ENCODE measurements around the gene LPP.

LPP gene

DNA sequence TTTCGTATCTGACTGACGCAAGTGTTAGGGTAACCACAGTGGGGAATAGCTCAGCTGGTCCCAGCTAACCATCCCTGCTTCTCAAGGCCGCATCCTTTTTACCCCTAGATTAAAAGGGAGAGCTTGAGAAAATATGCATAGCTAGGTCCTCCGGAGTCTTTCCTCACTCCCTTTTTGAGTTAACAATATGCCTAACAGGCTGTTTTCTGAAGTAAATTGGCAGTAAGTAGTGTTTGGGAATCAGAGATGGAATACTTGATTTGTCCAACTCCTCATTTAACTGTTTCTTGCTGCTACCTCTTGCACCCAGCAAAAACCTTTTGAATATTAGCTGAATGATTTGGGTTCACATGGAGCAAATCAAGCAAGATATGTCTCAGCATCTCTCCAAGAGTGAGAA is 326.1 kb downstream of the LPP start:
- no peak for DNase-seq (ENCODE audit: low read depth)

DNA sequence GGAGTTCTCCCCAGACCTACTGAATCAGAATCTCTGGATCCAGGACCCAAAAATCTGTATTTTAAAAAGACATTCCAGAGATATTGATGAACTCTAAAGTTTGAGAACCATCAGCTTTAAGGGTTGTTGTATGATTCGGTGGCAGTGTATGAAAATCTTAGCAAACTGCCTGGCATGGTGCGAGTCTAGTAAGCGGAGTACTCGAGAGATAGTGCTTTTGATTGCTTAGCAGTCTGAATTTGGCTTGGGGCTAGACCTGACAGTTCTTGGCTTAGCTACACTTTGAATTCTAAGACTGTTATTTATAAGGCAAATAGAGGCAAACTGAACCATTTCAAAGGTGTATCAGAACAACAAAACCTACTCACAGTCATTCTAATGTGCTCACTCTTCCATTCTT is 329.0 kb downstream of the LPP start:
- DNase-seq (ENCODE audit: low read depth), result no peak

DNA sequence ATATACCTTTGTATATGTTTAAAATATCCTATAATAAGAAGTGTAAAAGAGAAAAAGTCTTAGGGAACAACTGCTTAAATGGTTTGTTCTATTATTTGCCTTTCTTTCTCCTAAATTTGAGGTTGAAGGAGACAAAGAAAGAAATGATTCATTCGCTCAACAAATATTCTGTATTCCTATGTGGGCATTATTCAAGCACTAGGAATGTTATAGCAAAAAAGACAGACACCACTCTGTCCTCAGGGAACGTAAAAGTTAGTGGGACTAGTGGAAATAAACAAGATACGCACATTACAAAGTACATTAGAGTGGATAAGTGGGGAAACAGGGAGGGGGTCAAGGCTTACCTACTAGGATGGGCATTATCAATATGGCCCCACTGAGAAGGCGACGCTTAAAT is 332.2 kb downstream of the LPP start:
- no peak for DNase-seq (ENCODE audit: low read depth)

DNA sequence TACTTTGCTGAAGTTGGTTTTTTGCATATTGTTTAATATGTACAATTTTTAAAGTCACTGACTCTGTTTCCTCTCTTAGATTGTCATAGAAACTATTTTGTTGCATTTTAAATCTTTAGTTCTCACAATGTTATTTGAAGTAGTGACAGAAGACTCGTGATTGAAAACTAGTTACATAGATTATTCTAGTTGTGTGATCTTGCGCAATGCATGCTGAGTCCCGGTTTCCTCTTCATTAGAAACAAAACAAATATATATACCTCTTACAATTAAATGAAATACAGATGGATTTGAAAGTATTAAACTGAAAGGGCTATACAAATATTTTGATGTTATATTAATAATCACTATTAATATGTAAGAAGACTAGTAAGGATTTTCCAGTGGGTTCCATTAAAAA is 333.0 kb downstream of the LPP start:
- DNase-seq (ENCODE audit: low read depth), result no peak

DNA sequence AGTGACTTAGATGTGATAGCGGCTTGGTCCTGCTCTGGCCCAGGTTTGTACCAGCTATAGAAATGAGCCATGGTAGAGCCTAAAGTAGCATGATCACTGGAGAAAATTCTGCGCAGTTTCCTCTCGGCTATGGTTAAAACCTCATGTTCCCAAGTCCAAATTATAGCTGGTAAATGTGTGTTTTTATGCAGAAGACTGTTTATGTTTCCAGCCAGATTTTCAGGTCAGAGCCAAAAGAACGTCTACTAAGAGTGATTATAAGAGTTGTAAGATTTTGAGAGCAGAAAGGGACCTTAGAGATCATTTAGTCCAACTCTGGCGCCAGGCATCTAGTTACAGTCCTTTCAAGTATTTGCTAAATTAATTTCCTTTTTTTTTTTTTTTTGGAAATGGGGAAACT is 333.7 kb downstream of the LPP start:
- DNase-seq (ENCODE audit: low read depth), result no peak

DNA sequence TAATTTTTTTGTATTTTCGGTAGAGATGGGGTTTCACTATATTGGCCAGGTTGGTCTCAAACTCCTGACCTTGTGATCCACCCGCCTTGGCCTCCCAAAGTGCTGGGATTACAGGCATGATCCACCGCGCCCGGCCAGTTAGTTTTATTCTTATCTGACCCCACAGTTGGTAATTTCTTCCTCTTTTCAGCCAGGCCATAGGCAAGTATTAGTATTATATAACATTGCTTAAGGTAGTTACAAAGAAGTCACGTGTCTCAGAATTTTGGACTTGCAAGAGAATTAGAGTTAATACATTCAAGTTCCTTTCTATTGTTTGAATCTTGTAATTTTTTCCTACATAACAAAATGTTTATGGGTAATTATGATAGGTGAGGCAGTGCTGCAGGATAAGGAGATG is 334.8 kb downstream of the LPP start:
- no peak for DNase-seq (ENCODE audit: low read depth)

DNA sequence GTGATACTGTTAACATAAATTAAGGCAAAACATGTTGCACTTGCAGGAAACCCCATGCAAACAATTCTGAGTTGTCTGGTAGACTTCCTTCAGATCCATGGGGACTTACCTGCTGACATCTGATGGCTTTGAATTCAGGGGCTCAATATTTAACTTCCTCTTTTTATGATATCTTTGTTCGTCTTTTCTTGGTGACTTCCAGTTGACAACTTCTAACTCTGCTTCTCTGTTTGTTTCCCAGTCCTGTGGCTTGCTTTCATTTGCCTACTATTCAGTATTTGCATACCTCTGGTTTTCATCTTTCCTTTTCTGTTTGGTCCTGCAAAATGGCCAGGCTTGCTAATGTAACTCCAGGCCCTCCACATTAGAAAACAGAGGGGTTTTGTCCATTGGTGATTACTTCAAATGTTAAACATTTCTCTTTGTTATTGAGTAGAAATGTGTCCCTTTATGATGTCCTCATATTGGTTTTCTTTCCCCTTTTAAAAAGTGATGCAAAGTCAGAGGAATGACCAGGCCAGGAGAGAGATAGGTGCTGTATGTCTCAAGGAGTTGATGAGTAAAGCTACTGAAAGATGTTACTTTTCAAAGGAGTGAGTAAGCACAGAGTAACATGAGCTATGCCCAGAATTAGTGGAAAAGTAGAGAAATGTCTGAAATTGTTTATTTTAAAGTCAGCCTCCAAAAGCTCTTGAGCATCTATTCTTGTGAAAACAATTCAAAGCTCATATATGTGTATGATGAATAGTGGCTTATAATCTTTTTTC is 335.9 kb downstream of the LPP start:
- no peak for DNase-seq (ENCODE audit: low read depth)

DNA sequence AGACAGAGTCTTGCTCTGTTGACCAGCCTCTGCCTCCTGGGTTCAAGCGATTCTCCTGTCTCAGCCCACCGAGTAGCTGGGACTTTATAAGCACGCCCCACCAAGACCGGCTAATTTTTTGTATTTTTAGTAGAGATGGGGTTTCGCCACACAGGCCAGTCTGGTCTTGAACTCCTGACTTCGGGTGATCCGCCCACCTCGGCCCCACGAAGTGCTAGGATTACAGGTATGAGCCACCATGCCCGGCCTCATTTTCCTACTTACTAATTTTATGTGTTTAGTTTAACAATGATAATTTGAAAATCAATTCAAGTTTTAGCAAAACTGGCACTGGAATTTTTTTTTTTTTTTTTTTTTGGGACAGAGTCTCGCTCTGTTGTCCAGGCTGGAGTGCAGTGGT is 336.5 kb downstream of the LPP start:
- no peak for DNase-seq (ENCODE audit: low read depth)

DNA sequence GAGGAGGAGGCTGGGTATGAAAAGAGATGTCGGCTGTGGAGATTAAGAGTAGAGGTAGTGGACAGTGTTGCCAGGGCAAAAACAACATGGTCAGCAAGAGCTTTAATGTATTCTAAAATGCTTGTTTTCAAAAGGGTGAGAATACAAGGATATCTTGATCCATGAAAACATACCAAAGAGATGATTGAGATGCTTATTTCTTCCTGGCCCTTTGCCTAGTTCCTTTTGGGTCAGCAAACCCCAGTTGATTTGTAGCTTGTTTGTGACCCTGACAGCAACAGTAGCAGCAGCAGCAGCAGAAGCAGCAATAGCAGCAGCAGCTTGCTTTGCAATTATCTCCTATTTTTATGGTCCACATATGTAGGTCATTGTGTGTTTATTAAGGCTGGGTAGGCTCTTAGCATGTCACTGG is 337.3 kb downstream of the LPP start:
- DNase-seq (ENCODE audit: low read depth), result no peak

DNA sequence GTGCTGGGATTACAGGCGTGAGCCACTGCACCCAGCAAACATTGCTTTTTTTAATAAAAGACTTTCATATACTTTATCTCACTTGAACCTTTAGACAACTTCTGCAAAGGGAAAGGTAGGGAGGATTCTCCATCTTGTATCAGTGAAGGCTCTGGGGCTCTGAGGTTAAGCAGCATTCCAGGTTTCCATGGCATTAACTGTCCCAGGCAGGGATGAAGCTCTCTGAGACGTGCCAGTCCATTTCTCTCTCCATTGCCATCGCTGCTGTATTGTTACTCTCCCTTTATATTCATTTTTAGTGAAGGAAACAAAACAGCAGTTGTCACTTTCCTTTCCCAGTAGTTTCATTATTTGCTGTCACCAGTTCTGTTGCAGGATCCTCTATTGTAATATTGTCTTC is 342.4 kb downstream of the LPP start:
- DNase-seq (ENCODE audit: low read depth), result no peak

DNA sequence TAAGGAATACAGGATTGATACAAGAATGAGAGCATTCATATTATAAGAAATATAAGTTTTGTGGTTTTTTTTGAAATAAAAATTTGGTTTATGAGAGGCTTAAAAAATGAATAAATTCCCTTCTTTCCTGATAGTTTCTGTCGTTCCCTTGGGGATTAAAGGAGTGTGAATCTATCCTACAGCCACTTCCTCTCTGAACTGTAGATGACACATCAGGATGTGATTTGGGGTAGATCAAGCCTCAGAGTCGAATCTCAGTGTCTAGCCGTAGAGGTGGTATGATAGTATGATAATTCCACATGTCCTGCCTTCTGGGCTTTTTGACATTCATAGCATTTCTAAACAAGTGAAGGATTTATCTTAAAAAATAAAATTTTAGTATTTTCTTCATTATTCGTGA is 343.1 kb downstream of the LPP start:
- no peak for DNase-seq (ENCODE audit: low read depth)

DNA sequence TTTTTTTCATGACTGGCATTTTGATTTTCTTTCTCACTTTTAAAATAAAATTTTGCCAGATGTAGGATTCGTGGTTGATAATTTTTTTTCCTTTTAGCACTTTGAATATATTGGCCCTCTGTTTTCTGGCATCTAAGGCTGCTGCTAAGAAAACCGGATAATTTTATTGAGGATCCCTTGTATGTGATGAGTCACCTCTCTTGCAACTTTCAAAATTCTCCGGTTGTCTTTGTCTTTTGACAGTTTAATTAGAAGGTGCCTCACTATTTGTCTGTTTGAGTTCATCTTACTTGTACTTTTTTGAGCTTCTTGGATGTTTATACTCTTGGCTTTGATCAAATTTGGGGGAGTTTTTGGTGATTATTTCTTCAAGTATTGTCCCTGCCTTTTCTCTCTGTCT is 349.7 kb downstream of the LPP start:
- DNase-seq (ENCODE audit: low read depth), result no peak

DNA sequence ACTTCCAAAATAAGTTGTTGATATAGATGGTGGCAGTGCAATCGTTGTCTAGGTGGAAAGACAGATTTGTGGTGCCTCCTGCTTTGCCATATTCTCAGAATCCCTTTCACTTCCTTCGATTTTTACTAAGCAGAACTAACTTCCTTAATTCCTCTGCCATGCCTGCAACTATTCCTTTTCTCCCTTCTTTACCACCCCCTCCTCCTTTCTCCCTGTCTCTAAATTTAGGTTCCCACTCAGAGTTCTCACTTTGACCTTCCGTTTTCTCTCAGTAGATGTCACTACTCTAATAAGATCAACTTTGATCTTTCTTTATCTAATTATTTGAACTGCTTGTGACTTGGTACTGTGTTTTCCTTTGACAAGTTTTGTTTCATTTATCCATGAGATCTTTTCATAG is 351.2 kb downstream of the LPP start:
- DNase-seq (ENCODE audit: low read depth), result no peak

DNA sequence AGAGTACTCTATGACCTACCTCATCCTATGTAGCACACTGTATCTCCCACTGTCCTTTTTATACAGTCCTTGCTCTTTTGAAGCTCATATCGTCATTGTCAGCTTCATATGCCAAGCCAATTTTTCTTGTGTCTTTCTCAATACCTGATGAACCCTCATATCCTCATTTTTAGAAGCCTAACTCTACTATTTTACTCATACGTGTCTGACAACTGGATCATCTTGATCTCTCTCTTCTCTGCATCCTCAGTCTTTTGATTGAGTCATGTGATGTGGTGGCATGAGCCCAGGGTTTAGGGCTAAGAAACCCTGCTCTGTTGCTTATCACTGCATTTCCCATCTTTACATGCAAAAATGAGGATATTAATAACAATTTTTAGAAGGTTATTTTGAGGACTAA is 352.0 kb downstream of the LPP start:
- no peak for DNase-seq (ENCODE audit: low read depth)

DNA sequence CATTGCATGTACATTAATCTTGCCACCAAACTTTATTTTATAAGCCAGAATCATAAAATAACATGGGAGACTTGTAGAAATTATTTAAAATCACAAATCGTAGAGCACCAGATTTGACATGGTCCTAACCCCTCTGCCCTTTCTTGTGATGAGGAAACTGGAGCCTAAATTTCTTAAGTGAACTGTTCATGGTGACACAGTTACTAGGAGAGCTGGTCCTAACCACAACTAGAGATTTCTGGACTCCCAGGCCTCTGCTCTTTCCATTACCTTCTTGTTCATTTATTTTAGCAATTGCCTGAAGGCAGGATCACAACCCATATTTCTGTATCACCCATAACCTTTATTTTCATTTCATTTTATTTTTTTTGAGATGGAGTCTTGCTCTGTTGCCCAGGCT is 352.5 kb downstream of the LPP start:
- no peak for DNase-seq (ENCODE audit: low read depth)

DNA sequence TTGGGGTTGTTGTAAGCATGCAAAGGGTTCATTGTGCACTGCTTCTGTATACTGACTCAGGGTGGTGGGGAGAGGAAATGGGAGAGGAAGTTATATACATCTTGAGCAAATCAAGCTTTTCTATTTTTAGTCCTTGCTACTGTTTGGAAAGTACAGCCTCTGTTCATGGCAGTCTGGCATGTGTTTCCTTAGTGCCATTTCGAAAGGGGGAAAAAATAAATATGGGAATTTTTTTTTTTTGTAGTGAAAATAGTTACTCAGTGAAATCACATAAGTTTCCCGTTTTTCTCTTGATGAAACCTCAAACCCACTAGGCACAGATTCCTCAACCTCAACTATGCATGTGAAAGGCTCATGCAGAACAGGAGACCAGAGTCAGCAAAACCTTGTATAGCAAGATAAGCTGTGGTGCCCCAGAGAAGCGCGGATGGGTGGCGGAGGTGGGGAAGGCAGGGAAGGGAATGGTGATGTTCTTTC is 353.3 kb downstream of the LPP start:
- no peak for DNase-seq (ENCODE audit: low read depth)

DNA sequence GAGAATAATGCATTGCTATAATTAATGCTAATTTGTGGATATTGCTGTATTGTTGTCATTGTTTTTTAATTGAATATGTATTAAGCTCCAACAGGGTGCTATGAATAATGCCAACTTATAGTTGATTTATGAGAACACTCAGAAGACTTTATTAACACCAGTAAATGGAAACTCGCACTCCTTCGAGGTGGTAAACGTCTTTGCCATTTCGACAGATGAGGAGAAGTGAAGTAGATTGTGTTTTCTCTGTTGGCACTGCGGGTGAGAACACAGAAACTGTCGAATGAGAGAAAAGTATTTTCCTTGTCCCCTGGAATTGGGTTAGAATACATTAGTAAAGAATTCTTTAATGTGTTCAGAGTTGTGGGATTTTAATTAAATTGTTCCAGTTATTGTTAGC is 354.5 kb downstream of the LPP start:
- no peak for DNase-seq (ENCODE audit: low read depth)

DNA sequence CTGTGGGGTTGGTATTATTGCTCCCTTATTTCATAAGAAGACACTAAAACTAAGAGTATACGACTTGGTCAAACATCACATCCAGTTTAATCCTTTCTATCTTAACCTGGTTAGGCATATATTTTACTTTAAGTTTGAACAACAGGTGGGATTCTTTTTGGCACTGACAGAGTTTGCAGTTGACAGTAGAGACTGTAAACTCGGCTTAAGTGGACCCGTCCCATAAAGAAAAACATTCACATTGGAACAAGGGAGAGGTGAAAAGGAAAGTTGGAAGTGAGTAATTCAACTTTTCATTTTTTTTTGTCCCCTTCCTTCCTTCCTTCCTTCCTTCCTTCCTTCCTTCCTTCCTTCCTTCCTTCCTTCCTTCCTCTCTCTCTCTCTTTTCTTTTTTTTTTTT is 355.4 kb downstream of the LPP start:
- no peak for DNase-seq (ENCODE audit: low read depth)

DNA sequence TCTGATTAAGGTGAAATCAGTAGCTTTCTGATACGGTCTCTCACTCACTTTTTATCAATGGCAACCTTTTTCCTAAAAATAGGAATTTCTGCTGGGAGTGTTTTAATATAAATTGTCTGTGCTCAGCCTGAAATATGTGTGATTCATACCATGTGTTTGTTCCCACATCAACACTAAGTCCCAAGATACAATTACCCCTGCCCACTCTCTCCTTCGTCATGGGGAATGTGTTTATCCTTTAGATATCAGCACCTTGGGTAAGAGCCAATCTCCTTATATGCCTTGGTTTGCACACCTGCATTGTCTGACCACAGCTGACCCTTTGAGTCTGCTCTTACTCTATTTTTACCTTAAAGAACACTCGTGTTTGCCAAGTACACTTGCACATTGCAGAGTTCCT is 356.4 kb downstream of the LPP start:
- DNase-seq (ENCODE audit: low read depth), result no peak

DNA sequence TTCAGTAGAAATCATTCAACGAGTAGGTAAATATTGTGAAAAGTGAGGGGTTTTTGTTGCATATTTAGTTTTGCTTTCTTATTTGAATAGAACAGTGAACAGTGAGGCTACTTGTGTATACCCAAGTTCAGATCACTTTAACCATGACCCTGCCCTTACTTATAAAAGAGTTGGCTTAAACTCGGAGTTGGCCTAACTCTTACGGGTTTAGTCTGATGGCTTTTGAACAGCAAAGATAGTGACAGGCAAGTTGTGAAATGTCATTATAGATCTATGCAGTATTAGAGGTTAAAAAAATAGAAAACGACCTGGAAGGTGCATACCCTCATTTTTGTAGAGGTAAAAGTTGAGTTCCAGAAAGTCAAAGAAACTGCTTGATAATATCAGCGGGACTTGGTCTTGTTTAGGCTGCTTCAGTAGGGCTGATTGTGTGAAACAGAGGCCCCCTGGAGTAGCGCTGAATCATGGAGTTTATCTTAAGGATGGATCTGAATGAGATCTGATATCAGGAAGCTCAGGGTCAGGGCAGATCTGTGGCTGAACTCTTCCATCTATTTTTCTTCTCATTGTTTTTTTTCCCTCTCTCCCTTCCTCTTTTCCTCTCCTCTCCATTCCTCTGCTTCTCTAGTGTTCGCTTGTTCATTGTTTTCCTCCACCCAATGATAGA is 359.8 kb downstream of the LPP start:
- DNase-seq (ENCODE audit: low read depth), result no peak

DNA sequence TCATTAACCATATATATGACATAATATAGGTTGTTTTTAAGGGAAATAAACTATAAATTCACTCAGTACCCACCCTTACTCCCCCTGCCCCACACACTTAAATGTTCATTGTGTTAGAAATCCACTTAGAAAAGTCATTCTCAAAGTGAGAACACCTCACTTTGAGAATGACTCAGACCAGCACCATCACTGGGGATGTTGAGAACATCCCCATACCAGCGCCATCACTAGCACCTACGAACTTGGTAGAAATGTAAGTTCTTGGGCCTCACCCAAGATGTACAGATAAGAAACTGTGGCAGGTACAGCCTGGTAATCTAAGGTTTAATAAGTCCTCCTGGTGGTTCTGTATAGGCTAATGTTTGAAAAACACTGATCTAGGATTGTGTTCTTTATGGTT is 362.6 kb downstream of the LPP start:
- no peak for DNase-seq (ENCODE audit: low read depth)

DNA sequence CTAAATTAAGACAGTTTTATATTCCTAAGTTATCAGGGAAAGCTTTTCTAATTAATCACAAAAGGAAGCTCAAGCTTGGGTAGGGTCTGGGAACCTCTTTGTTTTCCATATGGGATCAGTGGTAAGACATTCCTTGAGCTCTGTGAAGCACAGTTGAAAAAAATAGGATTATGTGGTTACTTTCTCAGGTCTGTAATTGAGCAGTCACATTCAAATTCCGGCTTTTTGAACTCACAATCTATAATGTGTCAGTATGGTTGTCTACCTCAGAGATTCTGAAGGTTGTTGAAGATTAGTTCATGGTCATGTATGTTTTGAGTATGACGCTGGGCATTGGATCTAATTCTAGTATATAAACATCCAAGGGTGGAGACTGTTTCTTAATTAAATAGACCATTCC is 364.5 kb downstream of the LPP start:
- DNase-seq (ENCODE audit: low read depth), result no peak

DNA sequence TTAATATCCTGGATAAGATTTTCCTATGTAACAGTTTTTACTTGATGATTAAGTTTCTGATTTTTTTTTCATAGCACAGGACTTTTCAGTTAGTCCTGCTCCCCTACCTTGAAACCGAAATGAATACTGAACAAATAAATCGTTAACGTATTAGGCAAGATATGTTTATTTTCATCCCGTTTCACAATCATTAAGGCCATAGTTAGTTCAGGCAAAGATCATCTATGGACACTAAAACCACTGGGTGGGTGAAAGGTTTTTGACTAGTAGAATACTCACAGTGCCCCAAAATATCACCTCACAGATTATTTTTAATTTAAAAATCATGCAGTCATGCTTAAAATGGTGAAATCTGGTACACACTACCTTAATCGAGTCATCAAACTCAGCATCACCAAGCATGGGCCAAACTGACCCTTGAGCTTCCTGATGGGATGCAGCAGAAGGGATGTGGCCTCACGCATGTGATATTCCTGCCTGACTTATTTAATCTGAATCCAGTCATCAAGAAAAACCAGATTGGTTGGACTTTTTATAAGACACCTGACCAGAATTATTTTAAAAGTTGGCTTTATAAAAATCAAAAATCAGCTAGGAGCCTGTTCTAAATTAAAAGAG is 365.0 kb downstream of the LPP start:
- DNase-seq (ENCODE audit: low read depth), result no peak

DNA sequence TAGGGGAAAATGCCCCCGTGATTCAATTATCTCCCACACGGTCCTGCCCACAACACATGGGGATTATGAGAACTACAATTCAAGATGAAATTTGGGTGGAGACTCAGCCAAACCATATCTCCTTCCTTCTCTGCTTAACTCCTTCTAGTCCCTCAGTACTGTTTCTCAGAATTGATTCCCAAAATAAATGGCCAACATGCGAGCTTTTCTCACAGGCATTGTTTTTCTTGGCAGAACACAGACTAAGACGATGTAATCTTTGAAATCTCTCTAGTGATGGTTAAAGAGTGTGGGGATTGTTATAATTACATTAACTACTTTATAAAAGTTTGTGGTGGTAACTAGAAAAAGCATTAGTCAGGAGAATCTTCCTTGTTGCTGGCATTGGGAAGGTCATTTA is 366.5 kb downstream of the LPP start:
- DNase-seq (ENCODE audit: low read depth), result no peak
